ENCODE results near the gene TACR2.

The TACR2 gene

GRCh38 chr10:69372126-69372980, 44.4 kb downstream of the TACR2 start:
- DNase-seq (ENCODE audit: low read depth): peak; percentile 38

- DNase-seq (ENCODE audit: low read depth): no peak
Measured at GRCh38 chr10:69367469-69367868, 49.2 kb downstream of the TACR2 start.

- DNase-seq (ENCODE audit: low read depth): no peak
Measured at GRCh38 chr10:69366738-69367137, 50.0 kb downstream of the TACR2 start.

GRCh38 chr10:69364232-69364940, 52.3 kb downstream of the TACR2 start:
- no peak for DNase-seq (ENCODE audit: low read depth)

GRCh38 chr10:69363666-69364065, 53.1 kb downstream of the TACR2 start:
- no peak for DNase-seq (ENCODE audit: low read depth)

- DNase-seq (ENCODE audit: low read depth): peak; percentile 92
Measured at GRCh38 chr10:69362471-69362954, 54.2 kb downstream of the TACR2 start.

GRCh38 chr10:69361303-69361614, 55.5 kb downstream of the TACR2 start:
- DNase-seq (ENCODE audit: low read depth): no peak

- peak; percentile 94 for DNase-seq (ENCODE audit: low read depth)
Measured at GRCh38 chr10:69360485-69361302, 56.0 kb downstream of the TACR2 start.

- DNase-seq (ENCODE audit: low read depth): no peak
Measured at GRCh38 chr10:69359594-69359993, 57.1 kb downstream of the TACR2 start.

- DNase-seq (ENCODE audit: low read depth): no peak
Measured at GRCh38 chr10:69359148-69359547, 57.6 kb downstream of the TACR2 start.

- DNase-seq (ENCODE audit: low read depth): no peak
Measured at GRCh38 chr10:69358148-69358795, 58.4 kb downstream of the TACR2 start.

GRCh38 chr10:69356187-69356586, 60.5 kb downstream of the TACR2 start:
- DNase-seq (ENCODE audit: low read depth): no peak

- DNase-seq (ENCODE audit: low read depth): no peak
Measured at GRCh38 chr10:69353977-69354635, 62.6 kb downstream of the TACR2 start.

All from ELR (cell line).